Mesodermal cell (in vitro differentiated cells): Measurements from ENCODE around the gene TSPO.
"Not testable (repeated sequence)": the region's sequence is repeated elsewhere in the genome, so short reads cannot be mapped to it uniquely, and the experiment has no call there.

Experiments used
- H3K27ac ChIP-seq: 2 replicates; pipeline ENCODE4 v1.7.0; 2013; ENCODE audit warnings: mild to moderate bottlenecking, low read depth, low read length, moderate library complexity; ENCODE audit not compliant: severe bottlenecking
- H3K36me3 ChIP-seq: 2 replicates; pipeline ENCODE4 v1.7.1; 2013; ENCODE audit warnings: mild to moderate bottlenecking, low read length, moderate library complexity; ENCODE audit not compliant: control insufficient read depth, insufficient read depth
- H3K4me1 ChIP-seq: one replicate; pipeline ENCODE4 v1.7.1; 2013; ENCODE audit warnings: mild to moderate bottlenecking, low read length; ENCODE audit not compliant: insufficient read depth, control insufficient read depth, poor library complexity, severe bottlenecking
- H3K4me3 ChIP-seq: 2 replicates; pipeline ENCODE4 v1.7.0; 2013; ENCODE audit warnings: low read length, control low read depth, mild to moderate bottlenecking; ENCODE audit not compliant: insufficient read depth, poor library complexity, severe bottlenecking; ENCODE audit errors: extremely low read depth
- H3K9me3 ChIP-seq: 2 replicates; pipeline ENCODE4 v1.7.1; 2013; ENCODE audit warnings: mild to moderate bottlenecking, low read length, moderate library complexity; ENCODE audit not compliant: control insufficient read depth
- WGBS, 2 experiments: methylation state at CpG; one replicate each; pipeline ENCODE4 v1.1.5; 2013; ENCODE audit warnings: missing lambda C conversion rate in 2 of 2; ENCODE audit not compliant: insufficient coverage in 2 of 2; 5-methylcytosine and 5-hydroxymethylcytosine counted together

Gene TSPO

DNA sequence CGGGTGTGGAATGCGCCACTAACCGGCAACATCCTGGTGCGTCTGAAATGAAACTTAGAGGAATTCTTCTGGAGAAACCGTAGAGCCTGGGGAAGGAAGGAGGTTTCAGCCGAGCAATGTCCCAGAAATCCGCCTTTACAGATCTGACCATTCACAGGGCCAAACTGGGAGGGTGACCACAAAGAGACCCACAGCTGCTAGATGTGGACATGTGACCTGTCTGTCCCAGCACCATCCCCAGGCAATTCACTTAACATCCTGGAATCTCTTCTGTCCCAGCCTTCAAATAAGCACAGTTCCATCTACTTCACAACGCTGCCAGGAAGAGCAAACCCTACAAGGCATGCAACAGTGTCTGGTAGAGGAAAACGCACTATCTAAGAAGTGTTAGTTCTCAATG is 18.0 kb upstream of the TSPO start:
- H3K36me3 ChIP-seq = peaks cover 44% of the 10 kb centered on the region
- no peaks in the 10 kb centered on the region for H3K9me3 ChIP-seq
- 82 to 84% methylated on average over 7 to 9 of the region's 9 CpGs for WGBS, 2 experiments
- no peaks in the 10 kb centered on the region for H3K4me1 ChIP-seq
- H3K27ac ChIP-seq = no peak overlapping the region
- no peak overlapping the region for H3K4me3 ChIP-seq

DNA sequence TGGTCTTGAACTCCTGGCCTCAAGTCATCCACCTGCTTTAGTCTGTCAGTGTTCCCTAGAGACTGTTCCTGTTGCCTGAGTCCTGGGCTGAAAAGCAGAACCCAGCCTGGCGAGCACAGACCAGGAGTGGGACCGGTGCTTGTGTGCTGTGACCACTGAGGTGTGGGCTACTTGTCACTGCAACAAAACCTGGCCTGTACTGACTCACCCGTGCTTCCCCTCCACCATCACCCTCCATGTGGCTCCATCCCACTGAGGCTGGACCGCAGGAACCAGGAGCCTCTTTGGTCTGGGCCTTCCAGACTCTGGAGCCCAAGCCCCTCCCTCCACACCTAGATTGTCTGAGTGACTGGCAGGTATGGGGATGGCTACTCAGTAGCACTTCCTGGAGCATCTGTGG is 16.8 kb upstream of the TSPO start:
- H3K27ac ChIP-seq = no peak overlapping the region
- peaks cover 54% of the 10 kb centered on the region for H3K36me3 ChIP-seq
- 94% methylated on average over 2 to 3 of the region's 4 CpGs for WGBS, 2 experiments

DNA sequence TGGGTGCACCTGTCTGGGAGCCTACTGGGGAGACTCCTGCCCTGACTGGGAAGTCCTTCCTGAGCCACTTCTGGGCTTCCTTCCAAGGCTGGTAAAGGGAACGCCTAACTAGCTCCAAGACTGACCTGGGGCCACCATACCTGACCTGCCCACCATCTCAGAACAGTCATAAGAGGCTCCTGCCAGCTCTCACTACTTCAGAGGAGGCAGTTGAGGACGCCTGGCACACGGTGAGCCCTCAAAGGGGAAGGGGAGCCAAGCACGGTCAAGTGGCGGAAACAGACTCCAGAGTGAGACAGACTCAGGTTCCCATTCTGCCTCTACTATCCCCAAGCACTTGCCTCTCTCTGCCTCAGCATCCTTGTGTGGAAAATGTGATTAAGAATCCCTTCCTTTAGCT is 15.8 kb upstream of the TSPO start:
- H3K27ac ChIP-seq = no peak overlapping the region
- WGBS, 2 experiments = 93 to 100% methylated on average over 1 to 2 of the region's 5 CpGs
- no peak overlapping the region for H3K4me3 ChIP-seq
- H3K4me1 ChIP-seq = no peaks in the 10 kb centered on the region
- H3K36me3 ChIP-seq = peaks cover 64% of the 10 kb centered on the region
- no peaks in the 10 kb centered on the region for H3K9me3 ChIP-seq

More for the DNA sequence above, 16.8 kb upstream of the TSPO start:
- Histone ChIP-seq H3K9me3 (no peaks in the 10 kb centered on the region), H3K4me1 (no peaks in the 10 kb centered on the region), H3K4me3 (no peak overlapping the region)

DNA sequence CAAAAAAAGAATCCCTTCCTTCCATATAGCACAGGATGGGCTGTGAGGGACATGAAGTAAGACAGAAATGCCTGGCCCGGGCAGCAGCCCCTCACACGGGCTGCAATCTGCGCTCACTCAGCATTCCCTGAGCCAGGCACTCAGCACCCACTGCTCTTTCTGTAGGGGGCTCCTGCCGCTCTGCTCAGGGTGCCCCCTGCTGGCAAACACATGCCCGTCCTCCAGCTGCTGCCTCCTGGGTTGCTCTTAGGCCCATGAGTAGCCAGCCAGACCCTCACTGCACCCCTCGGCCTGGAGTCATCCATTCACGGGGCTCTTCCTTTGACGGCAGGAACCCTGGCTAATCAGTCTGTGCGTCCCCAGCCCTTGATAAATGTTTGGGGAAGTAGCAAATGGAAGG is 15.1 kb upstream of the TSPO start:
- Histone ChIP-seq H3K4me3 (no peak overlapping the region), H3K27ac (peak overlapping the region; percentile 62), H3K4me1 (no peaks in the 10 kb centered on the region), H3K36me3 (peaks cover 71% of the 10 kb centered on the region), H3K9me3 (no peaks in the 10 kb centered on the region)
- WGBS, 2 experiments = 64 to 72% methylated on average over 6 to 7 of the region's 9 CpGs

DNA sequence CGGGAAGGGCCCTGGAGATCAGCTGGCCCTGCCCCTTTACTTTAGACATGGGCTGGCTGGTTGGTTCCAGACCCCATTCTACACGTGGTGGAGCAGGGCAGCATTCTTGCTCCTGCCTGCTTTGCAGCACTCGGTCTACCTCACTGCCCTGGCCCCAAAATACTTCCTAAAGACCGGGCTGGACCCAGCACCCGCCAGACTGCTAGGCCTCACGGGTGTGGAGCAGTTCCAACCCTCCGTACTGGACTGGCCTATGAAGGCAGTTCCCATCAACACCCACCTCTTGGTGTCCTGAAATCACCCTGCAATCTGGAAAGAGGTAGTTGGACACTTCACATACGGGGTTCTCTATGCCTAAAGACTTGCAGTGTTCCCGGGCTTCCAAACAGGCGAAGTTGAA is 14.6 kb upstream of the TSPO start:
- Histone ChIP-seq H3K4me1 (no peaks in the 10 kb centered on the region), H3K9me3 (no peaks in the 10 kb centered on the region), H3K4me3 (no peak overlapping the region), H3K36me3 (peaks cover 71% of the 10 kb centered on the region), H3K27ac (peak overlapping the region; percentile 62)
- WGBS, 2 experiments = 90 to 91% methylated on average over 5 to 10 of the region's 10 CpGs

DNA sequence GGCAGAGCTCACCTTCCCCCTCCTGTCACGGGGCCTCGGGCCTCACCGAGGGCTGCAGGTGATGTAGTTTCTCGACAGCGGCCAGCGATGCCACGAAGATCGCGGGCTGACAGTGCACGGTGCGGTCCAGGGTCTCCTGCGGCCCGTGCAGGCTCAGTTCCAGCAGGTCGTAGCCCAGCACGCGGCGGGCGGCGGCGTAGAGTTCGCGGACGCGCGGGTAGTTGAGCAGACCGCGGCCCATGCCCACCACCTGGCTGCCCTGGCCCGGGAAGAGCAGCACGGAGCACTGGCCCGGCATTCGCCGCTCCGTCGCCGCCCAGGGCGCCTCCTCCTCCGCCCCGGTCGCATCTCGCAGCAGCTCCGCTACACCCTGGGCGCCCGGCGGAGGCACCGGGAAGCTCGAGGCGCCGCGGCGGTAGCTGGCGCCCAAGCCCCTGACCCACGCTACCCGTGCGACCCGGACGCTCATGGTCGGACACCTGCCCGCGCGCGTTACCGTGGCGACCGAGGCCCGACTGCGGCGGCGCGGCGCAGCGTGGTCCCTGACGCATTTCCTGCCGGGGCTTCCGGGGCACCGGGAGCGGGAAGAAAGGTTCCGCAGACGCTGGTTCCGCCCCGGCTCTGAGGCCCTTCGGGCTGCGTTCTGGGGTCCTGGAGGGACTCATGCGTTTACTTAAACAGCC is 8.3 kb upstream of the TSPO start, which contains the start of gene MCAT:
Gene MCAT (minus strand): TSS at position 519 of the 683 bp plus-strand sequence. CDS start 50 bp downstream, at position 469.
- Histone ChIP-seq H3K27ac (peak within 1 kb of the TSS; percentile 49), H3K9me3 (no peaks in the 10 kb centered on the region), H3K4me1 (no peaks in the 10 kb centered on the region), H3K36me3 (peaks cover 30% of the 10 kb centered on the region), H3K4me3 (peak within 1 kb of the TSS; percentile 74)
- WGBS, 2 experiments = 1% methylated on average over 70 to 78 of the region's 83 CpGs

DNA sequence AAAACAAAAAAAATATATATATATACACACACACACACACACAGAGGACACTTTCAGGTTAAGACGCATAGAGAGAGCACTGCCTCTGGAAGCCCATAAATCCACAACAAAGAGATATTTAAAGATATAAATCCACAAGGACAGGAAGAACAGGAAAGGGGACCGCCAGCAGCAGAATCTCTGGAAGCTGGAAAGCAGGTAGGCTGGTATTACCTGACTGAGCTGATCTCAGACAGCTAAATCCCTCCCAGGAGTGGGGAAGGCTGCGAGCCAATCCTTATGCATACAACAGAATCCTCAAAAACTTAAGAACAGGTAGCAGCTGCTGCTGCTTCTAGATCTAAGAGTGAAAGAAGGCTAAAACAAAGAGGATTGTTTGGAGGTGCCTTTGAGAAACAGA is 6.4 kb upstream of the TSPO start:
- no peaks in the 10 kb centered on the region for H3K9me3 ChIP-seq
- H3K4me1 ChIP-seq = no peaks in the 10 kb centered on the region
- no peak overlapping the region for H3K27ac ChIP-seq
- H3K4me3 ChIP-seq = no peak overlapping the region
- whole genome bisulfite sequencing, 2 experiments = 100% methylated on average over 1 of the region's 3 CpGs; no CpG with 5 or more reads in 1 of the 2 experiments
- peaks cover 13% of the 10 kb centered on the region for H3K36me3 ChIP-seq

DNA sequence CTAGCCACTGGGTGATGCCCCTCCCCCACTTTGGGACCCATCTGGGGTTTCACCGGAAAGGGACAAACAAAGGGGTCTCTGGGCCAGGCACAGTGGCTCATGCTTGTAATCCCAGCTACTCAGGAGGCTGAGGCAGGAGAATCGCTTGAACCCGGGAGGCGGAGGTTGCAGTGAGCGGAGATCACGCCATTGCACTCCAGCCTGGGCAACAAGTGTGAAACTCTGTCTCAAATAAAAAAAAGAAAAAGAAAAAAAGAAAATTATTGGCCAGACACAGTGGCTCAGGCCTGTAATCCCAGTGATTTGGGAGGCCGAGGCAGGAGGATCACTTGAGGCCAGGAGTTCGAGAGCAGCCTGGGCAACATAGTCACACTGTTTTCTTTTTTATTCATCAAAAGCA is 6.0 kb upstream of the TSPO start:
- not testable (repeated sequence) for H3K27ac ChIP-seq, H3K36me3 ChIP-seq, H3K4me1 ChIP-seq, H3K9me3 ChIP-seq, H3K4me3 ChIP-seq
- WGBS, 2 experiments = 90 to 93% methylated on average over 6 to 8 of the region's 8 CpGs

DNA sequence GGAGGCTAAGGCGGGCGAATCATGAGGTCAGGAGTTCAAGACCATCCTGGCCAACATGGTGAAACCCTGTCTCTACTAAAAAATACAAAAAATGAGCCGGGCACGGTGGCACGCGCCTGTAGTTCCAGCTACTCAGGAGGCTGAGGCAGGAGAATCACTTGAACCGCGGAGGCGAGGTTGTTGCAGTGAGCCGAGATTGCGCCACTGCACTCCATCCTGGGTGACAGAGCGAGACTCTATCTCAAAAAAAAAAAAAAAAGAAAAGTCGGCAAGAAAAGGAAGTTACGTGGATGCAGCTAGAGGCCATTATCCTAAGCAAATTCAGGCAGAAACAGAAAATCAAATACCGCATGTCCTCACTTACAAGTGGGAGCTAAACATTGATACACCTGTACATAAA is 5.0 kb upstream of the TSPO start:
- H3K9me3 ChIP-seq, H3K36me3 ChIP-seq, H3K4me1 ChIP-seq, H3K27ac ChIP-seq, H3K4me3 ChIP-seq: not testable (repeated sequence)
- WGBS, 2 experiments = 88 to 95% methylated on average over 11 to 12 of the region's 15 CpGs

DNA sequence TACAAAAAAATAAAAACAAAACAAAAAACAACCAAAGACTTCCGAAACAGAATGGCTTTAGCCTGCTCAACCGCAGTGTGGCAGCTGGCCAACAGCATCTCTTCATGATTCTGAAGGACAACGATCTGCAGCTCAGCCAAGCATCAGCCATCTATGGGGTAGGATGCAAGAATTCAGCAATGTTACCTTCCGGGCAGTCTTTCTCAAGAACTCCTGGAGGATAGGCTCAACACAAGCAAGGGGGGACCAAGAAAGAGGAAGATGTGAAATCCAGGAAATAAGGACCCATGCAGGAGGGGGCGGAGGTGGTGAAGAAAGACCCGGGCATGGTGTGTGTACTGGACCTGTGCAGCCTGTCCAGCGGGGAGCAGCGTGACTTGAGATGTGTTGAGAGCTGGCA is 3.5 kb upstream of the TSPO start:
- Histone ChIP-seq H3K4me3 (no peak overlapping the region), H3K9me3 (no peaks in the 10 kb centered on the region), H3K4me1 (peaks cover 11% of the 10 kb centered on the region), H3K27ac (no peak overlapping the region), H3K36me3 (no peaks in the 10 kb centered on the region)
- 91 to 93% methylated on average over 6 to 8 of the region's 8 CpGs for WGBS, 2 experiments

DNA sequence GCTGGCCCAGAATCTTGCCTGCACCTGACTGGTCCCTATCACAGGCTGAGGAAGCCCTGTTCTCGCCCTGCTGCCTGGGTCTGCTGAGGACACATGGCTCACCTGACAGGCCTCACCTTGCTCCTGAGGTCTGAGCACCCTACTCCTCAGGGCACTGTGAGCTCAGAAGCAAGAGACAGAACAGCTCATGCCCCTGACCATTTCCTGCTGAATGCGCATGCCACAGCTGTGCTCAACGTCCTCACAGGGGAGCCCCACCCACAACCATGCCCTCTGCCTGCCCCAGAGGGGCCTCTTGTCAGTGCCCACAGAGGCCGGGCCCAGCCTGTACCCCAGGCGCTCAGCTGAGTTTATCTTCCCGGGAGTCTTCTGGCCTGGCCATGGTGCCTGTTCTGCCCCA is 2.8 kb upstream of the TSPO start:
- H3K4me1 ChIP-seq = peaks cover 11% of the 10 kb centered on the region
- H3K27ac ChIP-seq = no peak overlapping the region
- H3K4me3 ChIP-seq = no peak overlapping the region
- 69 to 81% methylated on average over 6 of the region's 6 CpGs for WGBS, 2 experiments
- H3K9me3 ChIP-seq = no peaks in the 10 kb centered on the region
- H3K36me3 ChIP-seq = no peaks in the 10 kb centered on the region
